ENCODE data around the gene JAKMIP2.

Gene JAKMIP2

DNA sequence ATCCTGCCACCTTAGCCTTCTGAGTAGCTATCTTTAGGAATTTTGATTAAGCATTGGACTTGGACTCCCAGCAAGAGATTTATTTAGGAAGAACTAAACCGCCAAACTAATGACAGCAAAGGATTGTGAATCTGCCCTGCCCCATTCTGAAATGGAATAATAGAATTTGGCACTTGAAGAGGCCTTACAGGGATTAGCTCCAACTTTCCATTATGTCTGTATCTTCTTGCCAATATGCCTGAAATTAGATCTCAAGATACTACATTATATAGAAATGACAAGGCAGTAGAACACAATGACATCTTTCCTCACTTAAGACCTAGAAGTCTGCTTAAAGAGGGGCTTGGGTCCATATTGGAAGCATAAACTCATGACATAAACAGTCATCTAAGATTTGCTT, 195.7 kb downstream of the JAKMIP2 start:
- TF ChIP-seq YY1 (IDR thresholded peaks at IDR 0.05; ENCODE audit: low read depth) (no peak), TAF1 (IDR thresholded peaks at IDR 0.05; ENCODE audit: low read depth) (no peak), FOXM1 (IDR thresholded peaks at IDR 0.05; ENCODE audit: borderline replicate concordance, low read depth) (no peak), USF1 (IDR thresholded peaks at IDR 0.05) (no peak), CREB1 (IDR thresholded peaks at IDR 0.05; ENCODE audit: low read depth) (no peak), NFIC (IDR thresholded peaks at IDR 0.05) (no peak), EGR1 (IDR thresholded peaks at IDR 0.05) (no peak)

DNA sequence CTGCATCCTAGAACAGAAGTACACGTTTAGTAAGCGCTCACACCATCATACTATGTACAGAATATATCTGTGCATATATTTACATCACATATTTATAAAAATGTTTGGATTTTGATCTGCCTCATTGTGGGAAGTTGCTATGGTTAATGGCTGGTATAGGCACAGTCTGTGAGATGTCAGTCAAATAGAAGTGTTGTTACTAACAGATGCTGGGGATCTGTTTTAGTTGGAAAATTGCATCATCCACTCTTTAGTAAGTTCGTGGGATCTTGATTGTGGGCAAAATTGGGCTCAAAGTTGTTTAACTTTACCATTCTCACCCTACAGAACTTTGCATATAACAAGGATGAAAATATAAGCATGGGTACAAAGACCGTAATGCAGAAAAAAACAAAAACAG, 196.3 kb downstream of the JAKMIP2 start:
- no peak for TF ChIP-seq NFIC (IDR thresholded peaks at IDR 0.05)

GRCh38 chr5:147578228-147579024, 204.1 kb downstream of the JAKMIP2 start:
- no peak for TF ChIP-seq TCF12 (IDR thresholded peaks at IDR 0.05; ENCODE audit: low read depth)
- peak; percentile 66 for TF ChIP-seq RAD21 (IDR thresholded peaks at IDR 0.05; ENCODE audit: low read depth)

GRCh38 chr5:147576646-147577535, 205.6 kb downstream of the JAKMIP2 start:
- peak; percentile 47 for TF ChIP-seq RAD21 (IDR thresholded peaks at IDR 0.05; ENCODE audit: low read depth)
- no peak for TF ChIP-seq YY1 (IDR thresholded peaks at IDR 0.05; ENCODE audit: low read depth)

DNA sequence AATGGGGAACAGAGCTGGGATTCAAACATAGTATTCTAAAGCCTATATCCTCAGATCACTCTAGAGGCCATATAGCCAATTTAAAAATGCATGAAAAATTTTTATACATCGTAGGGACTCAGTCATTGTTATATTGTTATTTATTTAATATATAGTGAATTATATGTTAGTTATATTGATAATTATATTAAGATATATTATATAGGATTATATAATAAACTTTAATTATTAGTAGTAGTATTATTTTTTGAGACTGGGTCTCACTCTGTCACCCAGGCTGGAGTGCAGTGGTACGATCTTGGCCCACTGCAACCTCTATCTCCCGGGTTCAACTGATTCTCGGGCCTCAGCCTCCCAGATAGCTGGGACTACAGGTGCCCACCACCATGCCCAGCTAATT, 206.9 kb downstream of the JAKMIP2 start:
- no peak for TF ChIP-seq MAX (IDR thresholded peaks at IDR 0.05)
- TF ChIP-seq REST (IDR thresholded peaks at IDR 0.05; ENCODE audit: low read depth): no peak
- no peak for TF ChIP-seq TAF1 (IDR thresholded peaks at IDR 0.05; ENCODE audit: low read depth)
- no peak for TF ChIP-seq CEBPB (IDR thresholded peaks at IDR 0.05)
- TF ChIP-seq EGR1 (IDR thresholded peaks at IDR 0.05): no peak

GRCh38 chr5:147573211-147573610, 209.3 kb downstream of the JAKMIP2 start:
- TF ChIP-seq EGR1 (IDR thresholded peaks at IDR 0.05) (no peak), TCF12 (IDR thresholded peaks at IDR 0.05; ENCODE audit: low read depth) (no peak), CREB1 (IDR thresholded peaks at IDR 0.05; ENCODE audit: low read depth) (no peak), ZBTB7A (IDR thresholded peaks at IDR 0.05; ENCODE audit: low read depth) (no peak), CEBPB (IDR thresholded peaks at IDR 0.05) (no peak), USF1 (IDR thresholded peaks at IDR 0.05) (no peak), REST (IDR thresholded peaks at IDR 0.05; ENCODE audit: low read depth) (no peak), EP300 (IDR thresholded peaks at IDR 0.05; ENCODE audit: borderline replicate concordance) (no peak), RAD21 (IDR thresholded peaks at IDR 0.05; ENCODE audit: low read depth) (no peak), TAF1 (IDR thresholded peaks at IDR 0.05; ENCODE audit: low read depth) (no peak), FOXM1 (IDR thresholded peaks at IDR 0.05; ENCODE audit: borderline replicate concordance, low read depth) (no peak), MAX (IDR thresholded peaks at IDR 0.05) (no peak), TEAD4 (IDR thresholded peaks at IDR 0.05) (no peak), NFIC (IDR thresholded peaks at IDR 0.05) (no peak), YY1 (IDR thresholded peaks at IDR 0.05; ENCODE audit: low read depth) (no peak)

All from Ishikawa (cell line).